T47D (cell line): ENCODE data around the gene GABRR2.

ENCODE experiments used
- DNase-seq, 2 experiments: peaks; one replicate each; pipeline versions ENCODE4 v3.0.0 to v3.0.0-alpha.2; 2011 to 2012; ENCODE audit warnings: low read depth in 1 of 2, low spot score in 1 of 2
- JUND ChIP-seq: IDR thresholded peaks from 2 replicates; pipeline ENCODE4 v1.6.1; 2012; ENCODE audit warnings: low read depth
- in situ Hi-C: cut with HindIII; loops from 2 replicates; pipeline ENCODE4 v1.10.0; 2016; ENCODE audit warnings: low sequenced_read_pairs, low pct_unique_long_range_greater_than_20kb

Gene GABRR2

DNA sequence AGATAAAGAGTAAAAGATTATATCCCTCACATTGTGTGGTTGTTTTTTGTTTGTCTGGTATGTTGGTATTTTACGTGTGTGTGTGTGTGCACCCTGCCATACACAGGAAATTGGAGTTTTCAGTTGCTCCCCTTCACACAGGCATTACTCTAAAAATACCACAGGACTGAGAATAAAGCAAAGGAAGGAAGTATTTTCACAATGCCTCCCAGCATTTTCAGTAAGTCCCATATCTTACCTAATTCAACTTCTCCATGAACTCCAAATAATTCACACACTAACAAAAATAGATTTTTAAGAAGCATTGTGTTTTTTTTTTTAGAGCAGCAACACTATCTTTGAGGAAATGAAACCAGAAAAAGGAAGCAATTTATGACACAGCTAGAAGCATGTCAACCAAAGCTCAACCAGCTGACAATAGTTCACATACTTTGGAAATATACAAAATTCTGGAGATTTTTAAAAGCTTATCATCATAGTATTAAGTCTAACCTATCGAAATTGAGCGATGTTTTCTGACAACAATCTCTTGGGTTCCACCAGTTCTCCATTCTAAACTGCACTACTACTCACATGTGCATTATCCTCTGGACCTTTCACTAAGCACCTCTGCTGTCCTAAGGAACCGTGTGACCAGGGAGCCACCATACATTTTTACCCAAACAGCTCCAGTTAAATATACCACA, 35.3 kb upstream of the GABRR2 start:
- DNase-seq, result no peak
- TF ChIP-seq JUND, result no peak

DNA sequence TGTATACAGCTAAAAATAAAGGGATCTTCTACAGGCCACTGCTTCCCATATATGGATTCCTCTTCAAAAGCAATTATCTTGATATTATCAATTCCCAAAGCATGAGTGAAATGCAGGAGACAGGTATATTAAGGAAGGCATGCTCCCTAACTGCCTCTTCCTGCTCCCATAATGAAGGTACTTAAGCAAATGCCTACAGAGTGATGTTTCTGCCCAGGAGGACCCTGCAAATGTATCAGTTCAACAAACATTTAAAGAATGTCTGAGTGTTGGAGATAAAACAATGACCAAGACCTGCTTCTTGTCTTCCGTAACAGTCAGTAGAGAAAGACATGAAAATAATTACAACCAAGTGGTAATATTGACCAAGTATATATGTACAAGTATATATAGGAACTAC, 33.3 kb upstream of the GABRR2 start:
- no peak for DNase-seq
- TF ChIP-seq JUND, result no peak
- in situ Hi-C loops, result no loop called here

More for the DNA sequence above, 35.3 kb upstream of the GABRR2 start:
- in situ Hi-C loops, result no loop called here

DNA sequence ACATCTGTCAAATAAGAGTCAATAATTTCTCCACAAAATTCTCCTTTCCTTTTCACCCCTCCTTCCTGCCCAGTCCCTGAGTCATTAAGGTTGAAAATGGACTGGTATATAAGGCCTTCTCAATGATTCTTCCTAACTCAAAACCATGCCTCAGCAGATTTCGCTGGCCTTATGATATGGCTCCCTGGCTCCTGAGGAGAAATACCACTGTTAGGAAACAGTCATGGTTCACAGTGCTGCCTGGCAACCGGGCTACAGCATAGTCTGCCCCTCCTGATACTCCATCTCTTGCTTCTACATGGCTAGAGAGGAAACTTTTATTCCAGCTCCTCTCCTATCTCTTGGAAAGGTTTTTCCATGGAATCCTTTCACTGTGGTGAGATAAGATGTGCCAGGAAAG, 32.7 kb upstream of the GABRR2 start:
- no peak for DNase-seq
- in situ Hi-C loops, result no loop called here
- no peak for TF ChIP-seq JUND

DNA sequence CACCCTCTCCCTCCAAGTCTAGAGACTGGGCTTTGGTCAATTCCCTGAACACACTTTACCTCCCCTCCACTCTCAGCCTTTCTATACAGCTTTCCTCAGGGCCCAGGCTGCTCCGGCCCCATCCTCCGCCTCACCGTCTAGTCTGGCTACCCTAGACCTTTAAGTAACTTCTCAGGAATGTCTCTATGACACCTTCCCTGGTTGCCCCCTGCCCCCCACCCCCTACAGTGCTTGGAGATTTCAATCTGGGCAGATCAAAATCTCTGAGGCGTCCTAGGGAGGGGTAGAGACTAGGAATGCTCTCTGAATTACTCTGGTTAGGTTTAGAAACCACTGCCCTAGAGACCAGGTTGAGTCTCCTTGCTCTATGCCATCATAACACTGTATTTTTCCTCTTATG, 31.3 kb upstream of the GABRR2 start:
- DNase-seq, result no peak
- in situ Hi-C loops, result no loop called here
- TF ChIP-seq JUND, result no peak

DNA sequence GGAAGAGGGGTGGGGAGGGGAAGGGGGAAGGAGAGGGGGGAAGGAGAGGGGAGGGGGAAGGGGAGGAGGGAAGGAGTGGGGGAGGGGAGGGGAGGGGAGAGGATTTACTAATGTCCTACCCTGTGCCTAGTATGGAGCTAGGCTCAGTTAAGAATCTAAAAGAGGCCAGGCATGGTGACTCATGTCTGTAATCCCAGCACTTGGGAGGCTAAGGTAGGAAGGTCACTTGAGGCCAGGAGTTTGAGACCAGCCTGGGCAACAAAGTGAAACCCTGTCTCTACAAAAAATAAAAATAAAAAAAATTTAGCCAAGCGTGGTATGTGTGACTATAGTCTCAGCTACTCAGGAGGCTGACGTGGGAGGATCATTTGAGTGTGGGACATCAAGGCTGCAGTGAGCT, 24.5 kb upstream of the GABRR2 start:
- no peak for DNase-seq
- no peak for TF ChIP-seq JUND
- in situ Hi-C loops, result no loop called here

DNA sequence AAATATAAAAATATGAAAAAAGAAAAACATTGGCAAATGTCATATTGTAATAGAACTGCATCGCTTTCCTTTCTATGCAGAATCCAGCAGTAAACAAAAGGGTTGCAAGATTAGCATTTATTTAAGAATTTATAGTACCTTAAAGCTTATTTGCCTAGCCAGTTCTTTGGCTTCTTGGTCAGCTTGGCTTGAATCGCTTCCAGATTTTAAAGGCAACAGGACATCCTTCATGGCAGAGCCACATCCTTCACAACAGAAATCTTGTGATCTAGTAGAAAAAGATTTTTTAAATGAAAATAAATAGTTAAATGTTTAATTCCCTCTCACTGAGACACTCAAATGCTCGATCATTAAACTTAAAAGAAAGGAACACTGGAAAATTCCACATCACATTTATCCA, 20.1 kb upstream of the GABRR2 start:
- no peak for DNase-seq
- no peak for TF ChIP-seq JUND
- in situ Hi-C loops, result no loop called here

DNA sequence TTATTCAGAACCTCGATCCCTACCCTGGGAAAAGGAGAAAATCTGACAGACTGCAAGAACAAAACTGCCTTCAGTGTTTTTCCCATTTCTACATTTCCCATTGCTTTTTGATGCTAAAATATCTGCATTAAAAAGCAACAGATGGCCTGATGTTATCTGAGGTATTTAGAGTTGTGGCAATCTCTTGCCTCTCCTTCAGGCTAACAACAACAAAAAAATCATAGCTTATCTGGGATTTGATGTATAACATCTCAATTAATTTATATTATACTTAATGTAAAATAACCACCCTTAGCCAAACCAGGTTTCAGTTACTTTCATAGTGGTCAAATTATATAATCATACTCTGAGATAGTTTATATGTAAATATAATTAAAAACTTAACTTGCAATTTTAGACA, 15.8 kb upstream of the GABRR2 start:
- DNase-seq, result no peak
- TF ChIP-seq JUND, result no peak
- in situ Hi-C loops, result no loop called here

GRCh38 chr6:89328976-89329375, 13.9 kb upstream of the GABRR2 start:
- in situ Hi-C loops, result no loop called here
- no peak for DNase-seq

DNA sequence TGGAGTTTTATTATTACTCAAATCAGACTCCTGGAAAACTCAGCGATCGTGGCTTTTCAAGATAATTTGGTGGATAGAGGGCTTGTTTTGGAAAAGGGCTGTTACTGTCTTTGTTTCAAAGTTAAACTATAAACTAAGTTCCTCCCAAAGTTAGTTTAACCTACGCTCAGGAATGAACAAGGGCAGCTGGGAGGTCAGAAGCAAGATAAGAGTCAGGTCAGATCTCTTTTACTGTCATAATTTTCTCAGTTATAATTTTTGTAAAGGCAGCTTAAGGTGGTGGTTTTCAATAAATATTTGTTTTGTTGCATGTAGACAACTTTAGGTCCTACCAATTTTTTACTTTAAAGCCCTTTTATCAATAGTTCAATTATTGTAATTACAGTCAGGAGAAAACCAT, 9.2 kb upstream of the GABRR2 start:
- in situ Hi-C loops, result no loop called here
- TF ChIP-seq JUND, result no peak
- DNase-seq, result no peak

More at GRCh38 chr6:89328976-89329375, 13.9 kb upstream of the GABRR2 start:
- TF ChIP-seq JUND, result no peak

- DNase-seq, result no peak
- no peak for TF ChIP-seq JUND
- in situ Hi-C loops, result no loop called here
These were observed 8.4 kb upstream of the GABRR2 start for GRCh38 chr6:89323511-89323971.

- in situ Hi-C loops, result no loop called here
- no peak for DNase-seq
- TF ChIP-seq JUND, result no peak
These were observed 6.3 kb upstream of the GABRR2 start for GRCh38 chr6:89321131-89321970.

DNA sequence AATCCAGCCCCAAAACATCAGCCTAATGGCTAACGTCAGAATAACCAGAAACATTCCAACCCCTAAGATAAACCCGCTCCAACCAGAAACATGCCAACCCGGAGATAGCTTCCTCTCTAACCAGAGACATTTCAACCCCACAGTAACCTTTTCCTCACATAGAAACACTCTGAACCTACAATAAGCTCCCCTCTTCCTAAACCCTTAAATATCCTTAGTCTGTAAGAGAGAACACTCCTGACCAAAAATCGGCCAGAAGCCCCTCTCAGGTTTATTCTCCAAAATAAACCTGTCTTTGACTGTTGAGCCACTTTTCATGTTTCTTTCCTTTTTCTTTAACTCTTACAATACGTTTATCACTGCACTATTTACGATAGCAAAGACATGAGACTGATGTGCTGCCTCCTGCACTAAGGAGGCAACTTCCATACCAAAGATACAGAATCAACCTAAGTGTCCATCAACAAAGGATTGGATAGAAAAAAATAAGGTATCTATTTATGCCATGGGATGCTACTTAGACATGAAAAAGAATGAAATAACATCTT, 5.0 kb upstream of the GABRR2 start:
- in situ Hi-C loops, result no loop called here
- no peak for DNase-seq
- TF ChIP-seq JUND, result no peak

DNA sequence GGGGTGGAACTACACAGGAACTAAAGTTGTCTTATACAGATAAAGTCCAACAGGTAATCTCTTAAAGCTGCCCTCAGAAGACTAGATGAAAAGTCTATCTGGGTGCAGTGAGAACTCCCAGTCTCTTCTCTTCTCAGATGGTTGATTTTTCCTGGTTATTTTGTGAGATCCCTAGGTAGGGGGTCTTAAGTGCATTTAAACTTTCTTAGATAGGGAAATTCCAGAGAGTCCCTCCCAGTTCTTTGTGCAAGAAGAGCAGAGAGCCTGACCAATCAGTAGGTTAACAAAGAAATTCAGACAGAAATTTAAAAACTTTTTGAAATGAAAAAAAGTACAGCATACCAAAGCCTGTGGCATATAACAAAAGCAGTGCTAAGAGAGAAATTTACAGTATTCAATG, 2.0 kb upstream of the GABRR2 start:
- in situ Hi-C loops, result no loop called here
- no peak for TF ChIP-seq JUND

More for the DNA sequence above, 2.0 kb upstream of the GABRR2 start:
- DNase-seq, result no peak
